Amniotic stem cell (primary cell): ENCODE measurements around the gene AKT3.
A peak's percentile ranks its signal among the peaks of the same experiment; 100 is the strongest.
"Not testable (repeated sequence)": the region's sequence is repeated elsewhere in the genome, so short reads cannot be mapped to it uniquely, and the experiment has no call there.

Experiments
- DNase-seq: peaks from one replicate; lab custom pipeline; 2025; lab: John Stamatoyannopoulos, UW

The AKT3 gene

GRCh38 chr1:243841507-243841906 lies 8.5 kb downstream of the AKT3 start:
- DNase-seq: peak; percentile 20

- no peak for DNase-seq
These were observed 12.0 kb downstream of the AKT3 start for GRCh38 chr1:243837907-243838535.

- DNase-seq: no peak
These were observed 15.9 kb downstream of the AKT3 start for GRCh38 chr1:243834130-243834529.

DNA sequence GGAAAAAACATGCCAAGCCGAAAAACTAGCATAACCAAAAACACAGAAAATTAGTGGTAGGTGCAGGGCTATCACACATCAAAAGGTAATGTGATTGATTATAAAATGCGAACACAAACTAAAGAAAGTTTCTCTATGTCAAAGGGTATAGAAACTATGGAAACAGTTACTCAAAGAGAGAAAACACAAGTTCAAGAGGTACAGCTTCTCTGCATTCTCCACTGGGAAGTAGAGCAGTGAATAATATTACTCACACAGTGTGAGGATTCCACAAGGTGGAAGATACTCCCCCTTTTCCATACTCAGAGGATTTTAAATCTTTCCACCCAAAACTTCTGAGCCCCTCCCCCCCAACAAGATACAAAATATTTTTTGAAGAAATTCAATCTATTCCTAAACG lies 18.6 kb downstream of the AKT3 start:
- DNase-seq: no peak

DNA sequence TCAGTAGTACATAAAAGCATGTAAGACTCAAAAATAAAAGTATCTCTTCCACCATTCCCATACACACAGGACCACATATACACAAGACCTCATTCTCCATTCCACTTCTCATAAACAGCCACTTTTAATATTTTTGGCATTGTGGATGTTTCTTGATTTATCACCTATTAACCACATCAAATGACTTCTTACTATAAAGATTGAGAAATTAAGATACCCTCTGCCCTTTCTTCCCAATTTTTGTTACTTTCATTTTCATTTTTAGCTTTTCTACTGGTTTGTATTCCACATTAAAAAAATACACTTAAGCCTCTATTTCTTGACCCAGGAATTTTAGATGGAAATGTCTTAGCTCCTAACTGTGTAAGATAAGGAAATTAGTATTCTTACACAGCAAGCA lies 22.8 kb downstream of the AKT3 start:
- DNase-seq: no peak

DNA sequence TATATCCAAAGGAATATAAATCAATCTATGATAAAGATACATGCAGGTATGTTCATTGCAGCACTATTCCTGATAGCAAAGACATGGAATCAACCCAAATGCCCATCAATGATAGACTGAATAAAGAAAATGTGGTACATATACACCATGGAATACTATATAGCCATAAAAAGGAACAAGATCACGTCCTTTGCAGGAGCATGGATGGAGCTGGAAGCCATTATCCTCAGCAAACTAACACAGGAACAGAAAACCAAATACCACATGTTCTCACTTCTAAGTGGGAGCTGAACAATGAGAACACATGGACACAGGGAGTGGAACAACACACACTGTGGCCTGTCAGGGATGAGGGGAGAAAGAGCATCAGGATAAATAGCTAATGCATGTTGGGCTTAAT lies 25.1 kb downstream of the AKT3 start:
- not testable (repeated sequence) for DNase-seq

GRCh38 chr1:243821177-243821680 lies 28.8 kb downstream of the AKT3 start:
- no peak for DNase-seq

DNA sequence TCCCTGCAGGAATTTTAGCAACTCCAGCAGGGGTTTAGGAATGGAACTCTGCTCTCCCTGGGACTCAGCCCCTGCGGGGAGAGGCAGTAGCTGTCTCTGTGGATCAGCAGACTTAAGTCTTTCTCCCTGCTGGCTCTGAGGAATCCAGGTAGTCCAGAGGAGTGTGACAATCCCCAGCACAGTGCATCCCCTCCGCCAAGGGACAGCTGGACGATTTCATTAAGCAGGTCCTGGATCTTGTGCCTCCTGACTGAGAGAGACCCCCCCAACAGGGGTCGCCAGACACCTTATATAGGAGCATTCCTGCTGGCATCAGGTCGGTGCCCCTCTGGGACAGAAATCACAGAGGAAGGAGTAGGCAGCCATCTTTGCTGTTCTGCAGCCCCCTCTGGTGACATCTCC lies 30.6 kb downstream of the AKT3 start:
- no peak for DNase-seq

- DNase-seq: no peak
These were observed 31.1 kb downstream of the AKT3 start for GRCh38 chr1:243818978-243819377.

DNA sequence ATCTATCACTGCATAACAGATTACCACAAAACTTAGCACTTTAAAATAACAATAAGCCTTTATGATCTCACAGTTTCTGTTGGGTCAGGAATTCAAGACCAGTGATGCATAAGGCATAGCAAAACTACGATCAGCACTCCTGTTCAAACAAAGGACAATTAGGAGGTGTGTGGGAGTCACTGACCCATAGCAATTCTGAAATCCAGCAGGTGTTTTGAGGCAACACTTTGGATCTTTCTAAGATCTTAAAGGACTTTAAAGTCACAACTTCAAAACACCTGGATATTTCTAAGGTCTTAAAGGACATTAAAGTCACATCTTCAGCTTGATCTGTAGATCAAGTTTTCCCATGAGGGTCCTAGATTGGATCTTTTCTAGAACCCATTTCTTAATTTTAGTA lies 35.3 kb downstream of the AKT3 start:
- no peak for DNase-seq

DNA sequence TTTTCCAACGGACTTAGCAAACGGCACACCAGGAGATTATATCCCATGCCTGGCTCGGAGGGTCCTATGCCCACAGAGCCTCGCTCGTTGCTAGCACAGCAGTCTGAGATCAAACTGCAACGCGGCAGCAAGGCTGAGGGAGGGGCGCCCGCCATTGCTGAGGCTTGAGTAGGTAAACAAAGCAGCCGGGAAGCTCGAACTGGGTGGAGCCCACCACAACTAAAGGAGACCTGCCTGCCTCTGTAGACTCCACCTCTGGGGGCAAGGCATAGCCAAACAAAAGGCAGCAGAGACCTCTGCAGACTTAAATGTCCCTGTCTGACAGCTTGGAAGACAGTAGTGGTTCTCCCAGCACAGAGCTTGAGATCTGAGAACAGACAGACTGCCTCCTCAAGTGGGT lies 42.7 kb downstream of the AKT3 start:
- DNase-seq: not testable (repeated sequence)

- DNase-seq: no peak
These were observed 43.7 kb downstream of the AKT3 start for GRCh38 chr1:243806310-243806709.

- DNase-seq: no peak
These were observed 47.3 kb downstream of the AKT3 start for GRCh38 chr1:243802736-243803135.

GRCh38 chr1:243801378-243801777 lies 48.7 kb downstream of the AKT3 start:
- DNase-seq: no peak

- DNase-seq: no peak
These were observed 50.1 kb downstream of the AKT3 start for GRCh38 chr1:243799908-243800307.

DNA sequence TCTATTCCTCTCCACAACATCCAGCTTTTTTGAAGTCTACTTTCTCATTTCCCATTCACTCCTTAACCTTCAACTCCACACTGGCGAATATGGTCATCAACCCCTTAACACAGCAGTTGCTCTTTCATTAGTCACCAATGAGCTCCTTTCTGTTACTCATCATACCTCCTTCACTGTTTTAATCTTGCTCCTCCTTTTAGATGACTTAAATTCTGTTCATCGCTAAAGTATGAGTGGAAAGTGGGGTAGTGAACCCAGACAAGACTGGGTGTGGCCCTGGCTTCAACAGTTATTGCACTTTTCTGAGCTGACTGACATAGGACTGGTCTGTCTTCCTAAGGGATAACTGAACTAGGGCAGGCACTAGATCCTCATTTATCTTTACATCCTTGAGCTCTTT lies 51.3 kb downstream of the AKT3 start:
- DNase-seq: peak; percentile 47

- no peak for DNase-seq
These were observed 54.0 kb downstream of the AKT3 start for GRCh38 chr1:243796016-243796415.

- no peak for DNase-seq
These were observed 56.7 kb downstream of the AKT3 start for GRCh38 chr1:243793298-243793697.

DNA sequence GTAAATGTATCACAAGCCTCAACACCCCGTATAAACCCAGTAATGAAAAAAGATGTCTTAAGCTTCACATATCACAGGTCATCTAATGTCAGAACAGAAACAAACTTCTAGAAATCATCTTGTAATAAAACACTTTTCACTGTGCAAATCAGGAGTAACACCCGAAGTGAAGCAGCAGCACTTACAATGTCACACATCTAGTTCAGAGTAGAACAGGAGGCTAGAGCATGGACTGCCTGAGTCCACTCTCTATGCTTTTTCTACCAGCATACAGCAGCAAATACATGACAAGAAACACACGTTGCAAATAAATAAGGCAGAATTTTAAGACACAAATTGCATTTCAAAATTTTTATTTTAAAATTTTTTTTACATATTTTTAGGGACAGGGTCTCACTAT lies 57.2 kb downstream of the AKT3 start:
- no peak for DNase-seq

- no peak for DNase-seq
These were observed 57.6 kb downstream of the AKT3 start for GRCh38 chr1:243792401-243792800.

DNA sequence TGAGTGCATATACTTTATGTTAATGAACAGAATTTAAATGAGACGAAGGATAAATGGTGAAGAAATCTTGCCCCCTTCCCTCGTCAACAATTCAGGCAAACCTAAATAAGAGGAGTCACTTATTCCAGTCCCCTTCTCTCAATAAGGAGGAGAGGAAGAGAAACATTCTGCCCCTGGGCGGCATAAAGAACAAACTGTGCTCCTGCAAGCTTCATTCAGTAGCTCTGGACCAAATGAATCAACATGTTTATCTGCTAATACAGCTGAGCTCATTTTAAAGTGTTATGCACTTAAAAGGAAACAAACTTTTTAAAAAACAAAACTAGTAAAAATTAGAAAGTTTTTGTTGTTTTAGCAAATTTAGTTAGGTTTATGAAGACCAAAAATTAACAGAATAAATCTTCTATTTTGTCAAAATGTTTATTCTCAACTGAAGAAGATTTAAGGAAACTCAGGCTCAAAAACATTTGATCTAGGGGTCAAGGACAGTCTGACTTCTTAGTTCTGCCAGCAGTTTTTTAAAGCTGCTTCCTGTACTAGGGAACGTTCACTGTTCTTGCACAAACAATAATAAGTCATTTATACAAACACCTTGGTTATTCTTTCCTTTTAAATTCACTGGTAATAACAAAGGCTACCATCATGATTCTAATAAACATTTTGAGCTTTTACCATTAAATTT lies 58.3 kb downstream of the AKT3 start:
- DNase-seq: no peak

DNA sequence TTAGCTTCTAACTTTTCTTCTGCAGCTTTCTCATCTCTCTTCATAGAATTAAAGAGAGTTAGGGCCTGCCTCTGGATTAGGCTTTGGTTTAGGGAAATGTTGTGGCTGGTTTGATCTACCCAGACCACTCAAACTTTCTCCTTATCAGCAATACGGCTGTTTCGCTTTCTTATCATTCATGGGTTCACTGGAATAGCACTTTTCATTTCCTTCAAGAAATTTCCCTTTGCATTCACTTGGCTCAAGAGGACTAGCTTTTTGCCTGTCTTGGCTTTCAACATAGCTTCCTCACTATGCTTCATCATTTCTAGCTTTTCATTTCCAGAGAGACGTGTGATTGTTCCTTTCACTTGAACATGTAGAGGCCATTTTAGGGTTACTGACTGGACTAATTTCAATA lies 59.6 kb downstream of the AKT3 start:
- DNase-seq: no peak

DNA sequence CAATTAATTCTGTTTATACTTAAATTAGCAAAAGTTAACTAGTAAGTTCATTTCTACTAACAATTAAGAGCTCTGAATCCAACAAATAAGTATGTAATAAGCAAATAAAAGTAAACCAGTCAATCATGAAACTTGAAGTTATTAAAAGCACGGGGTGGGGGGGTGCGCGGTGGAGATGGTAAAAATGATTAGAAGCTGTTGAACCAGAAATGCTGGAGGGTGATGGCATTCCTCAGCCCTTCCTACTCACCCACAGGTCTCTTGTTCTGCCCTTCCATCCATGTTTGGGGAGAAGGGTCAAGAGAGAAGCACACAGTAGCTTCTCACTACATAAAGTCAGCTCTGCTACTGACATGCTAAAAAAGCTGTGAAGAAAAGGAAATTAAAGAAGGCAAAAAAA lies 63.5 kb downstream of the AKT3 start:
- no peak for DNase-seq

DNA sequence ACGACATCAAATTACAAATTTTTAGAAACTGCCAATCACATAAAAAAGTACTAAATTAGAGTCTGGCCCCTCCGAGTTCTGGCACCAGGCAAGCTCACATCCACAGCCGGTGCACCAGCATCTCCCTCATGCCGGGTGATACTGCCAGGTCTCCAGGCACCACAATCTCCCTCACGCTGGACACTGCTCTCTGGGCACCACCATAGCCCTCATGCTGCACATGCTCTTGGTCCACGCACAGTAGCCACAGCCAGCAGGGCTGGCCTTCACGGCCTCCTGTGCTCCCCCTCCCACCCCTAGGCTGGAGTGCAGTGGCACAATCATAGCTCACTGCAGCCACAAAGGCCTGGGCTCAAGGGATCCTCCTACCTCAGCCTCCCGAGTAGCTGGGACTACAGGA lies 65.5 kb downstream of the AKT3 start:
- no peak for DNase-seq
